IPS DF 4.7 (cell line): ENCODE data around the gene BNIP5.
A peak's percentile ranks its signal among the peaks of the same experiment; 100 is the strongest.

Experiments
- DNase-seq: peaks from one replicate; pipeline ENCODE4 v3.0.0-alpha.2; 2013; ENCODE audit warnings: low spot score; ENCODE audit errors: extremely low read depth

Gene BNIP5

DNA sequence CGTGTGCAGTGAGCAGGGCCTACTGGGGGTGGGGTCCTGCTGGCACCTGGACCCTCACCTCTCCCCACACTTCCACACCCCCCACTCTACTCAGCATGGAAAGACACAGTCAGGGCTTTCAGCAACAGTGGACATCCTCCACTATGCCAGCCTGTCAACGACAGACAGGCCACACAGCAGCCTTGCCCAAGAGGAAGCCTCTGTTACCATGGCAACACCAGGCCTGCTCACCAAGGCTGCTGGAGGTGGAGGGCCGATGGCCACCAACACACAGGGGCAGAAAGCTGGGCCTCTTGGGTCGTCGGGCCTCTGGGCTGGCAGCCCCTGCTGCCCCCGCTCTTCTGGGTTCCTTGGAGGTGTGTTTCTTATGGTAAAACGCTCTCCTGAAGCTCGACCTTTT, 13.6 kb downstream of the BNIP5 start:
- no peak for DNase-seq

GRCh38 chr6:36322591-36322990, 14.1 kb downstream of the BNIP5 start:
- DNase-seq = no peak

- DNase-seq = no peak
These were observed 16.2 kb downstream of the BNIP5 start for GRCh38 chr6:36320475-36320874.

DNA sequence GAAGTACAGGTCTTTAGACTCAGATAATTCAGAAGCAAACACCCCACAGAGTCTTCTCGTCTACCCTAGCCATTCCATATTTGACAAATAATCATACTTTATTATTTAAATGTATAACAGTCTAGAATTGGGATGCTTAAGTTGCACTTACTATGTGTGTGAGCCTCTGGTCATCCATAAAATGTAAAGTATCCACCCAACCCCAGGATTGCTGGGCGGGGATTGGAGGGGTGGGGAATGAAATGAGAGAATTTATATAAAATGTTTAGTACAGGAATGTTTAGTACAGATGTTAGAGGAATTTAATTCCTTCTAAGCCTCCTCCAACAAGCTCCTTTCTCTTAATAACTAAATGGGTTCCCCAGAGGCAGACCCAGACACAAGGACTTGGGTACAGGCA, 16.9 kb downstream of the BNIP5 start:
- DNase-seq = no peak

GRCh38 chr6:36319436-36319762, 17.3 kb downstream of the BNIP5 start:
- no peak for DNase-seq

DNA sequence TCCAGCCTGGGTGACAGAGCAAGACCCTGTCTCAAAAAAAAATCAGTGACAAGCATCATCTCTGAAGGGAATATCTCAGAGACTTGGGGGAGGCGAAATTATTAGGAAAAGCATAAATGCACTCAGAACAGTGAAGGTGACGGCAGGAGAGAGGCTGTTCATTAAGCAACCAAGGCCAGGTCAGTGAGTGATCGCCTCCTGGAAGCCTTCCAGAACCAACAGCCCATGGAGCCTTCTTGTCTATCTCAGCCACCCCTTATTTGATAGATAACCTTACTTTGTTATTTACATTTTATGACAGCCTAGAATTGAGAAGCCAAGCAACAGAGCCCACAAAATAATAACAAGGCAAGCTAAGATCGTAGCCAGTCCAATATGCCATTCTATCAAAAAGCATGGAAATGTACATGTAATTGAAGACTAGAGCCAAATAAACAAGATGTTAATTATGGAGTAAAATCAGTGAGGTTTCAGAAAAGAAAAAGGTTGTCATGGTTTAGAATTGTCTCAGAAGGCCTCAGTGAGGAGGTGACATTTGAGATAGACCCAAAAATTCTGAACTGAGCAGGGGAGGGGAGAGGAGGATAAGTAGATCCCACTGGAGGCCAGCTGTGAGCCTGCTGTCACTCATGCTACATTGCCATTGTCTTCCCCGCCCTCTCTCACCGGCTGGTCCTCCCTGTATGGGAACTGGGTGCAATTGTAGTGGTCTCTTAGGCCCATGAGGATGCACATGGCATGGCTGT, 17.8 kb downstream of the BNIP5 start:
- no peak for DNase-seq

- DNase-seq = no peak
These were observed 19.1 kb downstream of the BNIP5 start for GRCh38 chr6:36317623-36318022.

DNA sequence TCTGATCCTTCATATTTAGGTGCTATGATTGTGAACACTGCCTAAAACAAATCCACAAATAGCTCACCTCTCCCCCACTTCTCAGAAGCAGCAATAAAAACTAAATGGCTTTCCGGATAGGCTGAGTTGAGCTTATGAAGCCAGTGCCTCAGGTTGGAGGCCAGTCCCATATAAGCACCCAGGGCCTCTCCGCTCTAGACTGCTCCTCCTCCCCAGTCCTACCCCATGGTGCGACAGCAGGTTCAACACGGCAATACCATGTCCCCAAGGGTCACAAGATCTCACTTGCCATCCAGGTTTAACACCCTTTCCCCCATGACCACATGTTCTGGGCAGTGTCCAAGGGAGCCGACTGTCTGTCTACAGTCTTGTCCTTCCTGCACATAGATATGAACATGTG, 20.8 kb downstream of the BNIP5 start:
- DNase-seq = no peak

DNA sequence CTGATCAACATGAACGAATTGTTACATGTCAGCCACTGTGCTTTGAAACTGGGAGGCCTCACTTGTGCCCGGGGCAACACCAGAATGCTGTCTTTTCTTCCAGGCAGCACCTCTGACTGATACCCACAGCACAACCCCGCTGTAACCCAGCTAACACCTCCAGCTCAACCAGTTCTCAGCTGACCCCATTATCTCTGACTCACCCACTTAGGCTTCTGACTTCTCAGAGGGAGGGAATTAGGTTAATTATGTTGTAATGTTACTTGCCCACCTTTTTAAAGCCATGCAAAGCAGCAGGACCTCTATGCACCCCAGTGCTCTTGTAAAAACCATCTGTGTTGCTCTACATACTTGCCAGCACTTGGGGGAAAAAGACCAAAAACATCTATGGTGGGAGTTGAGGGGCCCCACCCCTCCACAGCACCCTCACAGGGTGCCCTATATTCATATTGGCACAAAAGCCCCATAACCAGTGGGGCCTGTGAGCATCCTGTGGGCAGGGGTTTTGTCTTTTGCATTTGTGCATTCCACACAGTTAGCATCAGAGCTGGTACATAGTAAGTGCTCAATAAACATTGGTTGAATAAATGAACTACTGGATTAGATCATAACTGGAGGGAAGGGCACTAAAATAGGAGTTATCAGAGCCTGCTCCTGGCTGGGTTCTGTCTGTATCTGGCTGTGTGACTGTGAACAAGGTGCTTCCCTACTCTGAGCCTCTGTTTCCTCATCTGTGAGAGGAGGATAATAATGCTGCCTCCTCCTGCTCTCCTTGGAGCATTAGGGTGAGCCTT, 22.3 kb downstream of the BNIP5 start:
- no peak for DNase-seq

- no peak for DNase-seq
These were observed 23.1 kb downstream of the BNIP5 start for GRCh38 chr6:36313649-36313936.

- DNase-seq = no peak
These were observed 23.6 kb downstream of the BNIP5 start for GRCh38 chr6:36312854-36313648.

DNA sequence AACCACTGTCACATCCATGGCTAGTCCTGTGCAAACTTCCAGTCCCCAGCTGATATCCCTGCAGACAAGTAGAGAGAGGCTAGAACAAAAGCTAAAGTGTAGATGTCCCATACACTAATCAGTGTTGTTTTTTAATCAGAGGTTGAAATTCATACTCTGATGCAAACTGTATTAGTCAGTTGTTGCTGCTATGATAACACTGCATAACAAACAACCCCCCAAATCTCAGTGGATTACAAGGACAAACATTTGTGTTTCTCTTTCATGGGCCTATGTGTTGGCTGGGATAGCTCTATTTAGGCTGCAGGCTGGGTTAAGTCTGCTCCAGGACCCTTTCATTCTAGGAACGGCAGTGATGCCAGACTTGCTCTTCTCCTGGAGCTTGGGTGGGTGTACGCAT, 26.8 kb downstream of the BNIP5 start:
- no peak for DNase-seq

- no peak for DNase-seq
These were observed 27.5 kb downstream of the BNIP5 start for GRCh38 chr6:36309203-36309602.

GRCh38 chr6:36308514-36308913, 28.2 kb downstream of the BNIP5 start:
- no peak for DNase-seq

DNA sequence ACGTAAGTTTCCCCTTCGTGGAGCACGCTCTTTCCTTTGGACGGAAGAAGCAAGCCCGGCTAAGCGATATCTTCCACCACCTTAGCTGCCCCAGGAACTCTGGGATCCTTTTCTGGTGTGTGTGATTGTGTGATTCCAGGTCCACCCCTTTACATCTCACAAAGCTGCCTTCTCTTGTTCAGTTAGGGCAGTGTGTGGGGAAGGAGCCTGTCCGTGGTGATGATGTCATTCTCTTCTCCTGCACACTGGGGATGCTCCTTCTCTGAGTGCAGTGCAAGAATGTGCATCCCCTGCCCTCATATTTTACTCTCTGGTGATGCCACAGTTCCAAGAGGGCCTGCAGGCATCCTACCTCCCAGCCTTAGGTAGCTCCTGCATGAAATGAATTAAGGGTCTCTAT, 30.3 kb downstream of the BNIP5 start:
- no peak for DNase-seq

DNA sequence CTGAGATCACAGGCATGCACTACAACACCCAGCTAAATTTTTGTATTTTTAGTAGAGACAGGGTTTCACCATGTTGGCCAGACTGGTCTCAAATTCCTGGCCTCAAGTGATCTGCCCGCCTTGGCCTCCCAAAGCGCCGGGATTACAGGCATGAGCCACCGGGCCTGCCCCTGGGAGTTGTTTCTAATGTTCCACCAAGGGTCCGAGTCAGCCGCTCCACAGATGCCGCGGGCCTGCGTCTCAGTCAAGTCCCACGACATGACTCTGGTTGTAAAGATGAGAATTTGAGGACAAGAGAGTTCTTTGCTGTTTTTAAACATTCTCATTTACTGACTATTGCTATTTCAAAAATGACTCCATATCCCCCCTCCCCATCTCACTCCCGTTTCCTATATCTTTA, 30.8 kb downstream of the BNIP5 start:
- no peak for DNase-seq

DNA sequence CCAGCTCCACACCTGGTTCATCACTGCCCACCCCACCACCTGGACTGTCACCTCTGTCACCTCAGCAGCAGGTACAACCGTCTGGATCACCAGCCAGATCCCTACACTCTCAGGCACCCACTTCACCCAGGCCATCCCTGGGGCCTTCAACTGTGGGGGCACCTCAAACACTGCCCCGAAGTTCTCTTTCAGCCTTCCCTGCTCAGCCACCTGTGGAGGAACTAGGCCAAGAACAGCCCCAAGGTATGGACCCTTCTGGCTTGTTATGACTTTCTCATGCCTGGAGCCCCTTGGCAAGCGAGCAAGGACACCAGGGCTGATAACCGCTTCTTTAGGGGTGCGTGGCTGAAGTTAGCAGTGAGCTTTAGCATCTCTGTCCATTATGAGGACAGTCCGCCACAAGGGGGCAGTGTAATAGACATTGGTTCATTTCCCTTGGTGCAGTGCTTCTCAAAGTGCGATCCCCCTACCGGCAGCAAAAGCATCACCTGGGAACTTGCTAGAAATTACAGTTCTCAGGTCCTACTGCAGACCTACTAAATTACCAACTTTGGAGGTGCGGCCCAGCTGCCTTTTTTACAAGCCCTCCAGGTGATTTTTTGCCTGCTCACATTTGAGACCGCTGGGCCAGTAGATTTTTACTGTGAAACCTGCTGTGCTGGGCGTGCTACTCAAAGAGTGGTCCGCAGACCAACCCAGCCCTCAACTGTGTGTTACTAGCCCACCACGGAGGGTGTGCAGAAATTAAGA, 34.3 kb downstream of the BNIP5 start:
- DNase-seq = peak; percentile 97

DNA sequence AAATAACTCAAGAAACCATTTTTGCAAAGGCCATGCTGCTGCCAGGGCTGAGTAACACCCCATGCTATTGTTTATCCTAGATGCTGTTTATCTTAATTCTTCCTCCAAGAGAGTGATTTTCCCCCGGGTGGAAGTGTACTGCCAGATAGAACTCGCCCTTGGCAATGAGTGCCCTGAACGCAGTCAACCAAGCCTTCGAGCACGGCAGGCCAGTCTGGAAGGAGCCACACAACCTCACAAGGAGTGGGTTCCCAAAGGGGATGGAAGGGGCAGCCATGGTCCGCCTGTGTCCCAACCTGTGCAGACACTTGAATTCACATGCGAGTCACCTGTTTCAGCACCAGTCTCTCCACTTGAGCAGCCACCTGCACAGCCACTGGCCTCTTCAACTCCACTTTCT, 34.9 kb downstream of the BNIP5 start:
- DNase-seq = no peak

DNA sequence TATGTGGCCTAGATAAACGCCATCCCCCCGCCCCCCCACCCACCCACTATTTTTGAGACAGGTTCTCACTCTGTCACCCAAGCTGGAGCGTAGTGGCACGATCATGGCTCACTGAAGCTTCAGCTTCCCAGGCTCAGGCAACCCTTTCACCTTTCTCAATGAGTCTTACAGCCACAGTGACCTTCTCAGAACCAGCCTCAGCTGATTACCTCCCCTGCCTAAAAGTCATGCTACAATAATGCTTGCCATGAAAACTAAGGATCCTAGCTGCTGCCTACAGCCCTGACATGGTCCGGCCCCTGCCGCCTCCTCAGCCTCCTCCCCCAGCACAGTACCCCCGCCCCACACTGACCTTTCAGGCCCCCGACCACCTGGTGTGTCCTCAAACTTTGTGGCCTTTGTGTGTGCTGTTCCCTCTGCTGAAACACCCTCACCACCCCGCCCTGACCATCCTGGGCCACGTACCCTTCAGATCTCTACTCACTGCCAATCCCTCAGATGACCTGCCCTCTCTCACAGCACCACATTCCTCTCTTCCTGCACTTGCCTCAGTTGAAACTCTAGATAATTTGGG, 35.5 kb downstream of the BNIP5 start:
- DNase-seq = no peak

- DNase-seq = no peak
These were observed 38.7 kb downstream of the BNIP5 start for GRCh38 chr6:36298027-36298426.

- no peak for DNase-seq
These were observed 39.2 kb downstream of the BNIP5 start for GRCh38 chr6:36297511-36297910.
